HG02885 (cell line): ENCODE measurements around the gene CBFA2T3.

Source experiments
- ATAC-seq: cut with Tn5 transposase; IDR thresholded peaks from one replicate; pipeline ENCODE4 v1.9.1; 2021; ENCODE audit warnings: mild to moderate bottlenecking; ENCODE audit not compliant: unreplicated experiment, poor library complexity

Gene CBFA2T3

DNA sequence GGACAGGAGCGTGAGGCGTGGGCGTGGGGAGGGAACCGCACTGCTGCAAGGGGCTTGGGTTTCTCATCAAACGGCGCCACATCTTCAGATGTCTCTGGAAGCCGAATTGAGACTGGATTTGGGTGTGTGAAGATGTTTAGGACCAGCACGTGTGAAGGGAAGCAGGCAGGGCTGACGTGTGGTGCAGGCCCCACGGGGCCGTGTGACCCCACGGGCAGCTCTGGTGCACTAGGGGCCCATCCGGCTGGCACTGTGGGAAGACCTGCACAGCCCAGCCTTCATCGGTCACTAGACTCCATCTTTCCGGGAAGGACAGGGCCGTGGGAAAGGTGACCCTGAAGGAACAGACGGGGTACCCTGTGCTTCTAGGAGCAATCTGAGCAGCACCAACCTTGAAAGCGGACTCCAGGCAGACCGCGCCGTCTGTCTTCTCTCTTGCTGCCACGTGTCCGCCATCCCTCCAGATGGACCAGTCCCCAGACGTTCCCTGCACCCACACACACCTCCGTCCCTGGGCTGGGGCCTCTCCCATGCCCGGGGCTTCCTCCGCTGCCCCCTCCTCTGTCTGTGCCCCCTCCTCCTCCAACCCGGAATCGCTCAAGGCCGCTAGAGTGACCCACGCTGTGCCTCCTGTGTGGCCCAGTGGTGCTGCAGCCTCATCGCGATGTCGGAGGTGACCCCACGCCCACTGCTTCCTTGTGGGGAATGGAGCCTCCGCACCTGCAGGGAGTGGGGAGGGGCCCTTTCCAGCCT is 23.4 kb upstream of the CBFA2T3 start:
- ATAC-seq = no peak

DNA sequence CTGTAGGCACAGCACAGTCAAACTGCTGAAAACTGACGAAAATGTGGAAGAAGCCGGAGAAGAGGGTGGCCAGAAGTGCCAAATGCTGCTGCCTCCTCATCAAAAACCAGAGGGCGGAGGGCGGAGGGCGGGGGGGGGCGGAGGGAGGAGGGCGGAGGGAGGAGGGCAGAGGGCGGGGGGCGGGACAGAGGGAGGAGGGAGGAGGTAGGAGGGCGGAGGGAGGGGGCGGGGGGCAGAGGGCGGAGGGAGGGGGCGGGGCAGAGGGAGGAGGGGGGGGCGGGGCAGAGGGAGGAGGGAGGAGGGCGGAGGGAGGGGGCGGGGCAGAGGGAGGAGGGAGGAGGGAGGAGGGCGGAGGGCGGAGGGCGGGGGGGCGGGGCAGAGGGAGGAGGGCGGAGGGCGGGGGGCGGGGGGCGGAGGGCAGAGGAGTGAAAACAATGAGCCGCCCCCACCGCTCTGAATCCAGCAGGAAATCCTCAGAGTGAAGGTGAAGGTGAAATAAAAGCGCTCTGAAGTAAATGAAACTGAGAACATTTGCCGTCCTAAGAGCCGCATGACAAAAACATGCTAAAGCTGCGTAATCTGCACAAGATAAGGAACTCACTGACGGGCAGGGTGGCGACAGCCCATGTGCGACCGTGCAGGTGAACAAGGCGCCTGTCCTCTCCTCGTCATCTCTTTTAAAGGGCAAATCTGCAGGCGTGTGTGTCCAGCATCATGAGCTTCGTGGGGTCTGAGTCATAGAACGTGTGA is 22.6 kb upstream of the CBFA2T3 start:
- ATAC-seq = no peak

DNA sequence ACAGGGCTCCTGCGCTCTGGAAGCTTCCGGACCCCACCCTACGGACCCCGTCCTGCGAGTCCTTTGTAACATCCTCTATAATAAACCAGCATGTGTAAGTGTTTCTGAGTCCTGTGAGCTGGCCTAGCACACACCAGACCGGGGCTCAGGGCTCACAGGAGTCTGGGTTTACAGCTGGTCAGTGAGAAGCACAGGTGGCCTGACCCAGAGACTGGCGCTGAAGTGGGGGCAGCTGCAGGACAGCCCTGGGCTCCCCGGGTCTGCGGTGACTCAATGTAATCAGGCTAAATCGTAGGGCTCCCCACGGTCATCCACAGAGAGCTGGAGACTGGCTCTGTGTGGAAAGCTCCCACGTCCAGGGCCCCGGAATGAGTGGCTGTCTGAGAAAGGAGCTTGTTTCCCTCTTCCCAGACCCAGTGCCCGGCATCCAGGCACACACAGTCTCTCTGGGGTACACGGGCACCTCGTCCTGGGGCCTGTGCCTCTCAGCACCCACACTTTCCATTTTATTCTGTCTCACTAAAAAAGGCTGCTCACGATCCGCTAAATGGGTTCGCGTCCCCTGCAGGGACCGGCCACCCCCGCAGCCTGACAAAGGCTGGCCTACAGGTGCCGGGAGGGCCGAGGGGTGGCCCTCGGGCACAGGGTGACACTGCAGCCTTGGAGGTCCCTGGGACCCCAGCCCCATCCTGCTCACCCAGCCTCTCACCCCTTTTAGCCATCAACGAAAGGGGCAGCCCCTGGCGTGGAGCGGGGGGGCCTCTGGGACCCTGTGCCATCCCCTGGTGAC is 18.9 kb upstream of the CBFA2T3 start:
- ATAC-seq = no peak

DNA sequence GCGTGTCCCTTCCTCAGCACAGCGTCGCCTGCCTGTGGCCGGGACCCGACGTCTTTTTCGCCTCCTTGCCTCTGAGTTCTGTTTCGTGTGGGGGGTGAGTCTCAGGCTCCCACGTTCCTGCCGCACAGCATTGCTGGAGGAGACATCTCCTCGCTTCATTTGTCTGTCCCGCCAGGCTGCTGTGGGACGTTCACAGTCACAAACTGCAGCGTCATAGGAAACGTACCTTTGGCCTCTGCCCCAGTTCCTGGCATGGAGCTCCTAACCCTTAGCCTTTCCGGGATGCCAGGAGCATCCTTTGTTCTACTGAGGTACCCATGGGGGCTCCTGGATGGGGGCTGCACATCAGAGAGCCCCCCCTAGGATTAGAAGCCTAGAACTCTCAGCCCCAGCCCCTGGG is 18.2 kb upstream of the CBFA2T3 start:
- ATAC-seq = no peak

DNA sequence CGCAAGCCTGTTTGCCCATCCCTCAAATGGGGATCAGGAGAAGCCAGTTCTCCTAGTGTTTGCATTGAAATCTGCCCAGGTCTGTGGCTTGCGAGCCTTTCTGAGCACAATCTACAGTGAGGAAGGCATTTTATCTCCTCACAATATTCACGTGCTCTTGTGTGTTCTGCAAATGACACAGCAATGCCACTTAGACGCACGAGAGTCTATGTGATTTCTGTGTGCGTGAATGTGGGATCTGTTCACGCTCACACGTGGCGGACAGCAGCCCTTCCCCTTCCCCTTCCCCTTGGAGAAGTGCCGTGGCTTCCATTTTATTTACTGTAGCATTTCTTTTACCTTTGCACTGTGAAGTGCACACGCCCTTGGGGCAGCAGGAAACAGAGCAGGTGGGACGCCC is 17.7 kb upstream of the CBFA2T3 start:
- ATAC-seq = no peak

DNA sequence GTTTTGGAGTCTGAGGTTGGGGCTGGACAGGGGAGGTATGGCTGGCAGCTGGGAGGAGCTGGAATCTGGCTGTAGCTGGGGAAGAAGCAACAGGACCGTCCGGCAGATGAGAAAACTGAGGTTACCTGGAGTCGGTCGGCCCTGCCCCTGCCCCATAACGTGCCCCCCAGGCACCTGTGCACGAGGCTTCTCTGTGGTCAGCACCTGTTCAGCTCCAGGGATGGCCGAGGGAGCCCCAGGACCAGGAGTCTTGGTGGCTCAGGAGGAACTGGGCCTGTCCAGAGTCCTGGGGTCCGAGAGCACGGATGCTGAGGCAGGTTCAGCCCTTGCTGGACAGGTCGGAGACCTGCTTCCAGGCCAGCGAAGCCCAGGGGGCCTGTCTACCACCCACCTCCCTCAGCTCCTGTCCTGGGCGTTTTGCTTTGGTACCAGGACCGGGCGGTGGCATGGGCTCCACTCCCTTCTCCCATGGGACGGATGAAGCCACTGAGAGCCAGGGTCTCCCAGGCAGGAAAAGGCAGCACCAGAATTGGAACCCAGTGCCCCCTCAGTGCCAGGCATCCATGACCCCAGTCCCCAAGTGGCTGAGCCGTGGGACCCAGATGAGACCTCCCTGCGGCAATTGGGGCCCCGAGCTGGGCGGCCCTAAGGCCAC is 17.1 kb upstream of the CBFA2T3 start:
- ATAC-seq = no peak

DNA sequence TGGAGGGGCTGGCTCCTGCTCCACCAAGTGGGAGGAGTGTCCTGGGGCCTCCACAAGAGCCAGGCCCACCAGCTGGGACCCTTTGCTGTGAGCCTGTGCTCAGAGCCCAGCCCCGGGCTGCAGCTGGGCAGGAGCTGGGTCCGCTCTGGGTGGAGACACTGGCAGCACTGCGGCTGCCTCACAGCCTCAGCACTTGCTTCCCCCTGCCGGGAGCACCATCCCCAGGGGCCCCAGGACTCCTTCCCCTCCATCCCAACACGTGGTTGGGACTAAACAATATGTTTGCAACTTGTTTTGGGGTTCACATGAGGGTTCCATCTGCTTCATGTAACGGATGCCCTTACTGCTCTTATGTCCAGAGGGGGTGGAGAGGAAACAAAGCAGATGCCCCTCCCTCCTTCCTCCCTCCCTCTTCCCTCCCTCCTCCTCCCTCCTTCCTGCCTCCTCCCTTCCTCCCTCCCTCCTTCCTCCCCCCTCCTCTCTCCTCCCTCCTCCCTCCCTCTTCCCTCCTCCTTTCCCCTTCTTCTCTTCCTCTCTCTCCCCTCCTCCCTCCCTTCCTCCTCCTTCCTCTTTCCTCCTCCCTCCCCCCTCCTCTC is 16.3 kb upstream of the CBFA2T3 start:
- ATAC-seq = no peak

DNA sequence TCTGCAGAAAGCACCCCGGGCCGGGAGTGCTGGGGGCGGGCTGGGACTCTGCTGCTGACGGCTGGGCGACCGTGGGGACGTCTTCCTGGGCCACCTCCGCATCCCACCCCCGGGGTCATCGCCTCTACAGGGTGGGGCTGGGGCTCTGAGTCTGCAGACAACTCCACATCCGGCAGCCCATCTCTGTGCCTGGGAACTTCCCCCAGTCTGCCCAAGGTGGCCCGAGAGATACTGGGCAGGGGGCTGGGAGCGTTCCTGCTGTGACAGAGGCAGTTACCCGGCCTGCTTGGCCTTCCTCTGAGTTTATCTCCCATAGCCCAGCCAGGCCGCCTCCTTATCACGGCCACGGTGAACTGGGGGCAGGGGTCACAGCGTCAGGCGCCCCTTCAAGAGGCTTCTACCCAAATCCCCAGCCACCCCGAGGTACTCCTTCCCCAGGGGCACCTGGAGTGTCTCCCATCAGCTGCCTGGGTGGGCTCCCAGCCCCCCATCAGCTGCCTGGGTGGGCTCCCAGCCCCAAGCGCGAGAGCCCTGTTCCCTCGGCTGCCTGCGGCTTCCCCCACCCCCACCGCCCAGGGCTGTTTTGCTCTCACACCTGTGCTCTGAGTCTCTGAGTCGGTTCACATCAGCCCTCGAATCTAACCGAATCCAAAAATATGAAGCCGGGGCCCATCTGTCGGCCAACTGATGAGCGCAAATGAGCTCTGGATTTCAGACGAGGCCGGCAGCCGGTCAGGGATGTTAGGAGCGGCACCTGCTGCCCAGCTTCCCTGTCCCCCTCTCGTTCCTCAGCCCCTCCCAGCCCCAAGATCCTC is 15.6 kb upstream of the CBFA2T3 start:
- no peak for ATAC-seq

DNA sequence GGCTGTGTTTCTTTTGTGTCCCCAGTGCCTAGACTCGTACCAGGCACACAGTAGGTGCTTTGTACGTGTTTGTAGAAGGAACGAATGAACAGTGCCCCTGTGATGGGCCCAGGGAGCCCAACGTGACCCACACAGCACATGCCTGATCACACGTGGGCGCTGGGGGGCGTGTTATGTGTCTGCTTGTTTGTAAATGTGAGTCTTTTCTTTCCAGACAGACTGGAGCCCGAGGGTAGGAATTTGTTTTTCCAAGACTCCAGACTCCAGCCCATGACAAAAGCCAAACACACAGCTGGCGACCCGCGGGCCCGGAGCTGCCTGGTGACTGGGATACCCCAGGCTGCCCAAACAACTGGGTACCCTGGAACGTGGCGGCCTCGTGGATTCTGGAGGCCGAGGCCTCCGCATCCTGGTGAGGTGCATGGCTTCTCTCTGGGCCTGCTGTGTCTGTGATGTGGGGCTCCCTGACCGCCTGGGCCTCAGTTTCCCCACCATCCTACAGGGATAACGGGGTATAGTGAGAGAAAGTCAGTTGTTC is 14.9 kb upstream of the CBFA2T3 start:
- no peak for ATAC-seq

DNA sequence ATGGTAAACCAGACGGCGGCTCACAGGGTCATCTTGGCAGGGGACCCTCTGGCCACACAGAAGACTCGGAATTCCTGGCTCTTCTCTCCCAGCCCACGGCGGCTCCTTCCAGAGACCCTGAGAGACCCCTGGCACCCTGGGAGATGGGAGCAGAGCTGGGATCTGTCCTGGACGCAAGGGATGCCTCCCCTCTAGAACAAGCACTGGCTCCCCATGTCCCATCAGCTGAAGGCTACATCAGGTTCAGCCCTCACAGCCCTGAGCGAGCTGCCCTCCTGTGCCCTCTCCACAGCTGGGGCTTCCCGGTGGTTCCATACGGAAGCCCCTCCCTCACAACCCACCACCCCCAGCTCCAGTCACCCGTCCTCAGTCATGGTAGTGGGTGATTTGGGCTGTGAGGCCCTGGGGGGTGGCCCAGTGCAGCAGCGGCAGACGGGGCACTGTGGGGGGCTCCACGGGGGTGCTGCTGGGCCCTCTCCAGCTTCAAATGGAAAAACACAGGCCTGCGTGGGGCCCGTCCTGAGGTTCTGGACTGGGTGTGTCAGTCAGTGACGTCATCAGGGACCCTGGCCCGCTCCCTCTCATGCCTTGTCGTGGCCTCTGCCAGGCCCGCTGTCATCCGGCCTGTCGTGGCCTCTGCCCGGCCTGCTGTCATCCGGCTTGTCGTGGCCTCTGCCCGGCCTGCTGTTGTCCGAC is 13.0 kb upstream of the CBFA2T3 start:
- ATAC-seq = no peak

DNA sequence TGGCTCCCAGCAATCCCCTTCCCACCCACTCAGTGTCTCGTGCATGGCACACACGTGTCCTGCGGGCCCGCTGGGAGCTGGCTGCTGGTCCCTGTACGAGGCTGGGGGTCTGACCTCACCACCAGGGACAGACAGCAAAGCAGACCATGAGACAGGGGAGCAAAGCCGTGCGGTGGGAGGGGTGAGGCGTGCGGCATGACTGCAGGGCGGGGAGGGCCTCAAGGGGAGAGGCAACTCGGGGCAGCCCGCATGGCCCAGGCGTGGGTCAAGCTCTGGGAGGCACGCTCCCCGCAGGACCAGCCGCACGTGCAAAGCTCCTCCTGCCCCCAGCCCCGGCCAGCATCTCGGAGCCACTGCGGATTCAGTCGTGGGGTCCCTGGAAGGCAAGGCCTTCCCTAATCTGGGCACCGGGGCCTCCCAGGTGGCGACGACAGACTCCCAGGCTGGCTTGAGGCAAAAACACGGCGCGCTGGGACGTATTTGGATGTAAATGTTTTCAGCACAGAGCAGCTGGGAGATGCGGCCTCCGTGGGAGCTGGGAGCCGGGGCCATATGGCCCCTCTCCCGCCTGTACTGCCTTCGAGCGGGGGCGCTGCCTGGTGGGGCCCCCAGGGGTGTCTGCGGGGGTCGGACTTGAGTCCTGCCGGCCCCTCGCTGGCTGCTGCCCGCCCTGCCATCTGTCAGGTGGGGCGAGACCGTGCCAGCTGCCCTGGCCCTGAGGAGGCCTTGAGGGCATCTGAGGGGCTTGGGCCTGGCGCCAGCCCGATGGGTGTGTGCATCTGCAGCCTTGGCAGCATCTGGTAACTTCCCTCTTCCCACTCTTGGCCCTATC is 12.2 kb upstream of the CBFA2T3 start:
- ATAC-seq = no peak

DNA sequence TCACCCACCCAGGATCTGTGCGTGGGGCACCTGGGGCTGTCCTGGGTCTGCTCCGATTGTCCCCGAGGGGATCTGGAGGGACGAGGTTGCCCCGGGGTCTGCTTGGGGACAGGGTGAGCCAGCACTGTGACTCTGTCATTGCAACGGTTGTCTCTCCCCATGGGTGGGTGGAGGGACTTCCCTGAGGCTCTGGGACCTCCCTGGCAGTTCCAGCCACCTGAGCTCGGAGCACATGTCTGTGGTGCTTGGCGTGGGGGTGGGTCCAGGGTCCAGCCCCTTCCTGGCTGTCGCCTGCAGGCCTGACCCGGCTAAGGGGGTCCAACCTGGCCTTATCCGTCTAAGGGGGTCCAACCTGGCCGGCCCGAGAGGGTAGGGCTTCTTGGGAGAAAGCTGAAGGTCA is 8.5 kb upstream of the CBFA2T3 start:
- ATAC-seq = no peak

DNA sequence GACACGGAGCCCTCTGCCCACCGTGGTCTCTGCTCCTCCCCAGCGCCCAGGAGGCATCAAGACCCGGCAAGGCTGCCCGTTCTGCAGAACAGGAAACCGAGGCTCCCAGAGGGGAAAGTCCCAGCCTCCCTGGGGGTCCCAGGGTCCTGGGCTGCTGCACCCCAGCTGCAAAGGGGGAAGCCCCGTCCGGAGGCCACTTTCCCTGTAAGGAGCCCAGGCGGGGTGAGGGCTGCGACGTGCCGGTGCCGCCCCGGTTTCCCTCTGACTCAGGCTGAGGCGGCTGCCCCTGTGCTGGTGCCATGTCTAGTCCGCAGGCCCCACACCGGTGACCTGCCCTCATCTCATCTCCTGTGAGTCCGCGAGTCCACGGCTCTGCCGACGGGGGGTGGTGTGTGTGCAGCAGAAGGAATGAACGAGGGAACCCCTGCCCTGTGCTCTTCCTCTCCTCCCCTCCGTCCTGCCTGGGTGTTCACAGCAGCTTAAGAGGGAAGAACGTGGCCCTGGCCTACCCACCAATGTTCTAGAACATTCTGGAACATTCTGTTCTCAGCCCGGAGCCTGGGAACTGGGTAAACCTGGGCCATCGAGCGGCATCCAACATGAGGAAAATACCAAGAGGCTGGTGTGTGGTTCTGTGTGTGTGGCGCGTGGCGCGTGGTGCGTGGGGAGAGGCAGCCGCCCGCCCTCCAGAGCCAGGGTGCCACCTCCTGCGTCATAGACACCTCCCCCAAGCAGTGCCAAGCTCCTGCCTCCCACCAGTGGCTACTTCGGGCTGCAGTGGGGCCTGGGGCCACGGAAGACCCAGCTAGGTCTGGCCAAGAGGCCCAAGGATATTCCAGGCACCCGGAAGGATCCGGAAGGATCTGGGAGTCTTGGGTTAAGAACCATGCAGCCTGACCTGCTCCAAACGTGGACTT is 7.0 kb upstream of the CBFA2T3 start:
- ATAC-seq = no peak

DNA sequence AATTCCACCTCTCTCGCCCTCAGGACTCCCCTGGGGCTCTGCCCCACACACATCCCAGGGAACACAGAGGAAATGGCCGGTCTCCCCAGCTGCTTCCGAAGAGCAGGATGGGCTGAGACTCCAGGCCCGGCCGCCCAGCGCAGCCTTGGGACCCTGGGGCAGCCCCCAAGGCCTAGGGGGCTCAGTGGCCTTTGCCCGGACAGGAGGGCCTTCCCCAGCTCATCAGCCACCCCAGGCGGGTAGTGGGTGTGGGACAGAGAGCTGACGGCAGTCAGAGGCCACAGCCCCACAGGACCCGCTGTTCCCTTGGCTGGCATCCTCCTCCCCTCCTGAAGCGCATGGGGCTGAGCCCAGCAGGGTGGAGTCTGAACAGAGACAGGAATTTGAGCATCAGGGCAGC is 6.2 kb upstream of the CBFA2T3 start:
- ATAC-seq = no peak

DNA sequence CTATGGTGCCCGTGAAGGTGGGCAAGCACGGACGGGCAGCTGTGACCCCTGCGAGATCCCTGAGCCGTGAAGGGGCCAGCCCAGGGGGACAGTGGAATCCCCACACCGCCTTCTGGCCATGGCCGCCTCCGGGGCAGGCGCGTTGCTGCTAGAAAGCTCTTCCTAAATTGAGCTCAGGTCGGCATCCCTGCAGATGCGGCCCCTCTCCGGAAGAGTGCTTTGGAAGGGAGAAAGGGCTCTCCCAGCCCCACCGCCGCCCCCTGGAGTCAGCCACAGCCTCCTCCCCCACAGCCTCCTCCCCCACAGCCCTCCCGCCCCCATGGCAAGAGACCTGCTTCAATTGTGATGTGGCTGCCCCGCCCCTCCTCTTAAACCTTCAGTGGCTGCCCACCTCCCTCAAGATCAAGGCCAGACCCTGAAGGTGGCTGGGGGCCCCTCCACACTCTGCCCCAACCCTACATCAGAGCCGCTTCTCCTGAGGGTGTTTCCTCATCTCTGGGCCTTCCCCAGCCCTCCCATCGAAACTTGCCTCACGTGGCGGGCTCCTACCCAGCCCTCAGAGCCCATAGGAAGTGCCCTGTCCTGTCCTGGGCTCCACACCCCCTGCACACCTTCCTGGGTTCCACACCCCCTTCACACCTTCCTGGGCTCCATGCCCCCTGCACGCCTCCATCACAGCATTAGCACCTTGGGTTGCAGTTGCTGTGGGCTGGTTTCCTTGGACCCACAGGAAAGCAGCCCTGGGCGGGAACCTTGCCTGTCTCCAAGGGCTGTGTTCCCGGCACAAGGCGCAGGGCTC is 5.5 kb upstream of the CBFA2T3 start:
- ATAC-seq = no peak
